MM.1S (cell line): ENCODE measurements around the gene CEL.

Source experiments
- DNase-seq: peaks from one replicate; pipeline ENCODE4 v3.0.0-alpha.2; 2015
- H2AFZ ChIP-seq: fragments of 300-600 bp; sonication (generic); 2 replicates; pipeline ENCODE4 v1.6.0; 2016; ENCODE audit warnings: antibody characterized with exemption, low read length
- H3F3A ChIP-seq: fragments of 300-600 bp; sonication (generic); 2 replicates; pipeline ENCODE4 v1.6.1; 2016; ENCODE audit warnings: mild to moderate bottlenecking, antibody characterized with exemption, low read length, moderate library complexity, mixed read lengths; ENCODE audit not compliant: insufficient read depth
- H3K27ac ChIP-seq: fragments of 300-600 bp; sonication (generic); 2 replicates; pipeline ENCODE4 v1.5.1; 2016; ENCODE audit warnings: mild to moderate bottlenecking, low read length
- H3K27me3 ChIP-seq: fragments of 300-600 bp; sonication (generic); replicated peaks from 2 replicates; pipeline ENCODE4 v1.6.0; 2016; ENCODE audit warnings: low read length; ENCODE audit not compliant: insufficient read depth
- H3K36me3 ChIP-seq: fragments of 300-600 bp; sonication (generic); replicated peaks from 2 replicates; pipeline ENCODE4 v1.6.1; 2016; ENCODE audit warnings: mild to moderate bottlenecking, low read length, mixed read lengths; ENCODE audit not compliant: insufficient read depth
- H3K4me1 ChIP-seq: fragments of 300-600 bp; sonication (generic); 2 replicates; pipeline ENCODE4 v1.6.1; 2016; ENCODE audit warnings: low read length, mixed read lengths
- H3K4me2 ChIP-seq: fragments of 300-600 bp; sonication (generic); 2 replicates; pipeline ENCODE4 v1.6.0; 2016; ENCODE audit warnings: low read depth, low read length
- H3K4me3 ChIP-seq: fragments of 300-600 bp; sonication (generic); 2 replicates; pipeline ENCODE4 v1.5.1; 2016; ENCODE audit warnings: low read length, mixed read lengths
- H3K79me2 ChIP-seq: fragments of 300-600 bp; sonication (generic); 2 replicates; pipeline ENCODE4 v1.6.1; 2016; ENCODE audit warnings: mixed run types, low read length, mixed read lengths
- H3K9ac ChIP-seq: fragments of 300-600 bp; sonication (generic); 2 replicates; pipeline ENCODE4 v1.6.1; 2016; ENCODE audit warnings: low read length, mixed read lengths
- H3K9me2 ChIP-seq: fragments of 300-600 bp; sonication (generic); replicated peaks from 2 replicates; pipeline ENCODE4 v1.6.1; 2016; ENCODE audit warnings: mild to moderate bottlenecking, low read length, mixed read lengths; ENCODE audit not compliant: insufficient read depth
- H3K9me3 ChIP-seq: fragments of 300-600 bp; sonication (generic); replicated peaks from 2 replicates; pipeline ENCODE4 v1.6.1; 2016; ENCODE audit warnings: mild to moderate bottlenecking, low read length, mixed read lengths; ENCODE audit not compliant: insufficient read depth
- H4K20me1 ChIP-seq: fragments of 300-600 bp; sonication (generic); 2 replicates; pipeline ENCODE4 v1.6.1; 2016; ENCODE audit warnings: mild to moderate bottlenecking, low read length, moderate library complexity, mixed read lengths; ENCODE audit not compliant: insufficient read depth
- CTCF ChIP-seq: fragments of 300-600 bp; sonication (generic); IDR thresholded peaks from 2 replicates; pipeline ENCODE4 v1.5.1; 2016; ENCODE audit warnings: antibody characterized with exemption, low read length, mixed read lengths
- EZH2 ChIP-seq: fragments of 300-600 bp; sonication (generic); optimal IDR thresholded peaks from 2 replicates; pipeline ENCODE3; 2017; ENCODE audit warnings: low read depth, mild to moderate bottlenecking, antibody characterized with exemption, low read length, mixed read lengths
- EZH2phosphoT487 ChIP-seq: fragments of 300-600 bp; sonication (generic); IDR thresholded peaks from 2 replicates; pipeline ENCODE4 v1.6.1; 2018; ENCODE audit warnings: antibody characterized with exemption, low read length

CEL gene

GRCh38 chr9:133063159-133063499 is 1.3 kb downstream of the CEL start:
- Histone ChIP-seq H3K36me3 (no peaks in the 10 kb centered on the region), H3F3A (peaks cover 3% of the 10 kb centered on the region; the same call in 1 of the 2 replicates), H3K27ac (no peak overlapping the region), H3K9me3 (no peaks in the 10 kb centered on the region), H3K79me2 (no peaks in the 10 kb centered on the region), H3K4me2 (no peak overlapping the region), H4K20me1 (no peaks in the 10 kb centered on the region), H3K4me3 (no peak overlapping the region), H3K4me1 (peaks cover 20% of the 10 kb centered on the region), H2AFZ (no peak overlapping the region), H3K27me3 (0 out of 2 replicates have a peak, but pooled peaks cover 10% of the 10 kb centered on the region), H3K9ac (no peak overlapping the region), H3K9me2 (no peaks in the 10 kb centered on the region)
- no peak for DNase-seq
- TF ChIP-seq EZH2phosphoT487 (no peak), EZH2 (no peak), CTCF (no peak)

GRCh38 chr9:133063500-133064231 is 1.9 kb downstream of the CEL start:
- no peak overlapping the region for H2AFZ ChIP-seq
- no peaks in the 10 kb centered on the region for H3K79me2 ChIP-seq
- H3K27me3 ChIP-seq = 0 out of 2 replicates have a peak, but pooled peaks cover 10% of the 10 kb centered on the region
- no peaks in the 10 kb centered on the region for H3K9me2 ChIP-seq
- H3K4me3 ChIP-seq = no peak overlapping the region
- no peak overlapping the region for H3K9ac ChIP-seq
- no peak overlapping the region for H3K4me2 ChIP-seq
- TF ChIP-seq EZH2phosphoT487 (no peak), EZH2 (no peak), CTCF (no peak)
- DNase-seq = no peak
- H3K4me1 ChIP-seq = peaks cover 14% of the 10 kb centered on the region; the same call in 1 of the 2 replicates
- H4K20me1 ChIP-seq = no peaks in the 10 kb centered on the region
- H3F3A ChIP-seq = peaks cover 3% of the 10 kb centered on the region; the same call in 1 of the 2 replicates
- no peak overlapping the region for H3K27ac ChIP-seq
- no peaks in the 10 kb centered on the region for H3K36me3 ChIP-seq
- H3K9me3 ChIP-seq = no peaks in the 10 kb centered on the region

GRCh38 chr9:133064241-133065069 is 2.7 kb downstream of the CEL start:
- H3K4me1 ChIP-seq = 0 out of 2 replicates have a peak, but pooled peaks cover 9% of the 10 kb centered on the region
- 0 out of 2 replicates have a peak, but pooled peaks cover 10% of the 10 kb centered on the region for H3K27me3 ChIP-seq
- no peak overlapping the region for H2AFZ ChIP-seq
- no peak for DNase-seq
- no peaks in the 10 kb centered on the region for H4K20me1 ChIP-seq
- H3K4me3 ChIP-seq = no peak overlapping the region
- H3K27ac ChIP-seq = no peak overlapping the region
- no peaks in the 10 kb centered on the region for H3K9me2 ChIP-seq
- no peak overlapping the region for H3K4me2 ChIP-seq
- no peak for TF ChIP-seq CTCF
- TF ChIP-seq EZH2 = no peak
- TF ChIP-seq EZH2phosphoT487 = no peak
- H3K79me2 ChIP-seq = no peaks in the 10 kb centered on the region
- no peak overlapping the region for H3K9ac ChIP-seq
- H3F3A ChIP-seq = peaks cover 3% of the 10 kb centered on the region; the same call in 1 of the 2 replicates
- no peaks in the 10 kb centered on the region for H3K9me3 ChIP-seq
- H3K36me3 ChIP-seq = no peaks in the 10 kb centered on the region
